ENCODE results near the gene AGBL1. TPM values are rescaled to one million over a fixed set of nuclear protein-coding genes. Genes with fewer than 3 reads are reported as not detected.

AGBL1 gene
- total RNA-seq, 4 donors from 2014 or later, result 0.40 TPM; not detected in 3

DNA sequence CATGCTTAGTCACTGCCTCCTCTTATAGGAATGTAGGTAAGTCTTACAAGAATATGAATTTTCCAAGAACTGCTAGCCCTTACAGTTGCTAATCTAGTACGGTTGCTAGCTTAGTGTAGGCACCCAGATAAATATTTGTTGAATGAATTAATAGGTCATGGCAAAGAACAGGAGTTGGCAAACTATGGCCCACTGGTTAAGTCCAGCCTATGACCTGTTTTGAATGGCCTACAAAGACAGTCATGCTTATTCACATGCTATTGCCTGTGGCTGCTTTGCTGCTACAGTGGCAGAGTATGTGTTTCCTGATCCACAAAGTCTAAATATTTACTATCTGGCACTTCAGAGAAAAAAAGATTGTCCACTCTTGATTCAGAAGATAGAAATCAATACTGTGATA lies 631.8 kb downstream of the AGBL1 start:
- Histone ChIP-seq H3K36me3 (no peaks in the 10 kb centered on the region), H3K27me3 (no peaks in the 10 kb centered on the region), H3K4me3 (no peak overlapping the region), H3K4me1 (no peaks in the 10 kb centered on the region), H3K27ac (no peak overlapping the region), H3K9me3 (no peaks in the 10 kb centered on the region)
- DNase-seq, result no peak
- TF ChIP-seq POLR2A (IDR thresholded peaks at IDR 0.05) (no peak), CTCF (IDR thresholded peaks at IDR 0.05) (no peak)

DNA sequence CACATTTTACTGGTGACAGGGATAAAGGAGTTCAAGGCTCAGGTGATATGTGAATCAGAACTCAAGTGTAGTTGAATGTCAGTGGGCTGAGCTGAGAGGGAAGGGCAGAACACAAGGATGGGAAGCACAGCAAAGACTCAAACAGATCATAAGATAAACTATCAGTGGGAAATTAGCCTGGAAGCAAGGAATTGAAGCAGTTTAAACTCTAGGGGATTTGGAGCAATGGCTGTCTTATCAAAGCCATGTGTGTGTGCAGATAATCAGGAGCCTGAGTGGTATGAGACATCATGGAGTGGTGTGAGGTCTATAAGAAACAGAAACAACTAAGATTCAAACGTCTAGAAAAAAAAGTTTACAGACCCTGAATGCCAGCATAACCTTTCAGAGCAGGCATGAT lies 634.6 kb downstream of the AGBL1 start:
- Histone ChIP-seq H3K27ac (no peak overlapping the region), H3K4me1 (no peaks in the 10 kb centered on the region), H3K9me3 (no peaks in the 10 kb centered on the region), H3K27me3 (no peaks in the 10 kb centered on the region), H3K4me3 (no peak overlapping the region), H3K36me3 (no peaks in the 10 kb centered on the region)
- DNase-seq, result no peak
- TF ChIP-seq CTCF (IDR thresholded peaks at IDR 0.05) (no peak), POLR2A (IDR thresholded peaks at IDR 0.05) (no peak)

DNA sequence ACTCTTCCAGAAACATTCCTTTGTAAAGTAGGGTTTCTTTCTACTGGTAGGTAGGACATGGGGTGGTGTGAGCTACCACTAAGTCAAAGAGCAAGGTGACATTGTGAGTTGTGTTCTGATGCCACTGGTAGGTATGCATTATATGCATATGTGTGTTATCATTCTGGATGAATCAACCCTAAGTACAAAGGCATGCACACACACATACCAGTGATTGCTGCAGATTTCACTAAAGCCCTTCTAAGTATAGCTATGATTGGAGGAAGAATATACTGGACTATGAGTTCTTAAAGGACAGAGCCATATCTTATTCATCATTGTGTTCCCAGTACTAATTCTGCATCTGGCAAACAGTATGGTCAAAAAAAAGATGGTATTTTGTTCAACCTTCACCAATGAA lies 646.0 kb downstream of the AGBL1 start:
- H3K4me1 ChIP-seq, result no peaks in the 10 kb centered on the region
- H3K36me3 ChIP-seq, result no peaks in the 10 kb centered on the region
- TF ChIP-seq CTCF (IDR thresholded peaks at IDR 0.05), result no peak
- no peak for TF ChIP-seq POLR2A (IDR thresholded peaks at IDR 0.05)
- no peaks in the 10 kb centered on the region for H3K27me3 ChIP-seq
- no peak for DNase-seq
- no peaks in the 10 kb centered on the region for H3K9me3 ChIP-seq
- no peak overlapping the region for H3K27ac ChIP-seq
- H3K4me3 ChIP-seq, result no peak overlapping the region

DNA sequence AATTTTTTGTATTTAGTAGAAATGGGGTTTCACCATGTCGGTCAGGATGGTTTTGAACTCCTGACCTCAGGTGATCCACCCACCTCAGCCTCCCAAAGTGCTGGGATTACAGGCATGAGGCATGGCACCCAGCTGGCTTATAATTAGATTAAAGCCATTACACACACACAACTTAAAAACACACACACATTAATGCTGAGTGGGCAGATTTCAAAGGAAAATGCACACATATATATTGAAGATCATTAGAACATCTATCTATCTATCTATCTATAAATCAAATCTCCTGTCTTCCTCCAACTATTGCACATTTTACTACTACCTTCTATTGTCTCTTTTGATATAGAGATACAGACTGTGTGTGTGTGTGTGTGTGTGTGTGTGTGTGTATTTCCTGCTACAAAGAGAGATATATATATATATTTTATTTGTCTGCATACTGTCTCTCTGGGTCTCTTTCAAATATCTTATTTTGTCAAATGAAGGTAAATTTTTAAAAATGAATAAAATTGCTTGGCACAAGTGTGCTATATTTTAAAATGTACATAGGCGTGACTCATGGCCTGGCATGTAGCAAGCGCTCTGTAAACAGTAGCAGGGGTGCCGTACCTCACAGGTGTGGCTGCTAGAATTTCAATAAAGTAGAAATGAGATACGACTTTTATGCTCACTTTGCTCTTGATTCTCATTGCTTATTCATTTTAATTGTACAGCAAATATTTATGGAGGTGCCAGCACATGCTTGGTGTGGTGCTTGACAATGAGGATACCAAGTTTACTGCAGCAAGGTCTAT lies 655.8 kb downstream of the AGBL1 start:
- Histone ChIP-seq H3K4me1 (no peaks in the 10 kb centered on the region), H3K9me3 (no peaks in the 10 kb centered on the region), H3K36me3 (no peaks in the 10 kb centered on the region), H3K4me3 (no peak overlapping the region), H3K27me3 (no peaks in the 10 kb centered on the region), H3K27ac (no peak overlapping the region)
- peak in 2 of 3 donors; percentile 37 to 46 for DNase-seq
- TF ChIP-seq POLR2A (IDR thresholded peaks at IDR 0.05) (no peak), CTCF (IDR thresholded peaks at IDR 0.05) (no peak)

GRCh38 chr15:86741917-86742316 lies 662.2 kb downstream of the AGBL1 start:
- DNase-seq, result no peak
- Histone ChIP-seq H3K4me1 (no peaks in the 10 kb centered on the region), H3K27ac (no peak overlapping the region), H3K27me3 (no peaks in the 10 kb centered on the region), H3K36me3 (no peaks in the 10 kb centered on the region), H3K9me3 (no peaks in the 10 kb centered on the region), H3K4me3 (no peak overlapping the region)
- TF ChIP-seq POLR2A (IDR thresholded peaks at IDR 0.05) (no peak), CTCF (IDR thresholded peaks at IDR 0.05) (no peak)

Measured in Peyer's patch (tissue), 4 donors.